GM12801 (cell line): Measurements from ENCODE around the gene RNF114.

Experiments
- CTCF ChIP-seq: IDR thresholded peaks from one replicate; pipeline ENCODE4 v1.5.1; 2011; ENCODE audit warnings: control low read depth; ENCODE audit not compliant: insufficient read length; ENCODE audit errors: extremely low read depth

RNF114 gene

GRCh38 chr20:49986049-49986448, 49.9 kb downstream of the RNF114 start:
- no peak for TF ChIP-seq CTCF

- no peak for TF ChIP-seq CTCF
These were observed 51.0 kb downstream of the RNF114 start for GRCh38 chr20:49987015-49987867.

- TF ChIP-seq CTCF: no peak
These were observed 51.9 kb downstream of the RNF114 start for GRCh38 chr20:49987868-49988690.

GRCh38 chr20:49989234-49990065, 53.3 kb downstream of the RNF114 start:
- no peak for TF ChIP-seq CTCF

- TF ChIP-seq CTCF: no peak
These were observed 54.1 kb downstream of the RNF114 start for GRCh38 chr20:49990271-49990720.

GRCh38 chr20:49993301-49993751, 57.1 kb downstream of the RNF114 start:
- TF ChIP-seq CTCF: no peak
